Ovary (tissue), 3 donors: ENCODE measurements around the gene FYCO1.

Experiments
- CTCF ChIP-seq, 3 donors: fragments of 450-650 bp in 2 of 3; fragments of 200-600 bp in 1 of 3; IDR thresholded peaks; one replicate each; pipeline versions ENCODE4 v1.5.1 to v1.8.0; 2016 to 2022; ENCODE audit warnings: antibody characterized with exemption in 3 of 3, mild to moderate bottlenecking in 1 of 3
- EP300 ChIP-seq: sonication (generic); formaldehyde crosslinking; IDR thresholded peaks from one replicate; pipeline ENCODE4 v1.6.1; 2017; ENCODE audit warnings: antibody characterized with exemption
- POLR2A ChIP-seq: fragments of 450-650 bp; IDR thresholded peaks from one replicate; pipeline ENCODE4 v1.6.1; 2017; ENCODE audit warnings: antibody characterized with exemption, mild to moderate bottlenecking, moderate library complexity
- donor health status: DM: no; HTN: no; CAD: no.

GRCh38 chr3:45890405-45890804, 105.2 kb downstream of the FYCO1 start:
- TF ChIP-seq CTCF (IDR thresholded peaks at IDR 0.05) = no peak
- TF ChIP-seq POLR2A = no peak
- no peak for TF ChIP-seq EP300
